ENCODE results near the gene RARRES1.

DNA sequence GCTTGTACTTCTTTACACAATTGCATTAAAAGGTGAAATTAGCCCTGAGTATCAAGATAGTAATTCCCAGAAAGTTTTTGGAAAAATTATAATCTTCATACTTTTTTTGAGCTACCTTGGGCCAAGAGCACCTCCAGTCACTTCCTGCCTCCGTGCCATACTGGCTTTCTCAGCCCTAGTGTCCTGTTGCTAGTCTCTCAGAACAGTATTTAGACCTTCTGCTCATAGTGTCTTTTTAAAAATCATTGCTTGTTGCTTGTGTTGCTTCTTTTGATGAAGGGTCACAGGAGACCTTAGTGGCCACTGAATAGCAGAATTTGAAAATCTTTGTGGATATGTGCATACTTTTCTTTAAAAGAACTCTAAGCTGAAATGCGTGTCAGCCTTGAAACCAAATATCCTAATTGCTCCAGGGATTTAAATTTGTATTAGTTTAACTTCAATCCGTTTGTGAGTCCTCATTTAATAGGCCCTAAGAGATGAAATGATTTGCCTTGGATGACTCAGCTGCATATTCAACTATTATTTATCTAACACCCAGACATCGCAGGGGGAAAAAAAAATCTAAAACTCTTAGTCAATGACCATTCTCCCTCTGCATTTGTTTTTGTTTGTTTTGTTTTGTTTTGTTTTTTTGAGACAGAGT lies 30.7 kb downstream of the RARRES1 start:
- TF ChIP-seq SIN3A (IDR thresholded peaks at IDR 0.05; ENCODE audit: low read depth) (no peak), ELF1 (IDR thresholded peaks at IDR 0.05; ENCODE audit: borderline replicate concordance, low read depth) (no peak)

Measured in HCT116 (cell line).